Measurements from ENCODE around the gene DDX3Y.

DDX3Y gene

GRCh38 chrY:12905517-12905872 lies 827 bp downstream of the DDX3Y start:
- TF ChIP-seq CEBPB (IDR thresholded peaks at IDR 0.05) (no peak), MAX (IDR thresholded peaks at IDR 0.05) (no peak), EGR1 (IDR thresholded peaks at IDR 0.05) (no peak), TAF1 (IDR thresholded peaks at IDR 0.05; ENCODE audit: low read depth) (no peak), FOXM1 (IDR thresholded peaks at IDR 0.05; ENCODE audit: borderline replicate concordance, low read depth) (no peak), YY1 (IDR thresholded peaks at IDR 0.05; ENCODE audit: low read depth) (no peak), EP300 (IDR thresholded peaks at IDR 0.05; ENCODE audit: borderline replicate concordance) (no peak), ZBTB7A (IDR thresholded peaks at IDR 0.05; ENCODE audit: low read depth) (no peak), TCF12 (IDR thresholded peaks at IDR 0.05; ENCODE audit: low read depth) (no peak)

- TF ChIP-seq EP300 (IDR thresholded peaks at IDR 0.05; ENCODE audit: borderline replicate concordance) (no peak), YY1 (IDR thresholded peaks at IDR 0.05; ENCODE audit: low read depth) (no peak), EGR1 (IDR thresholded peaks at IDR 0.05) (no peak)
Observed at GRCh38 chrY:12905895-12906294, 1.2 kb downstream of the DDX3Y start.

- TF ChIP-seq RAD21 (IDR thresholded peaks at IDR 0.05; ENCODE audit: low read depth) = no peak
- no peak for TF ChIP-seq TAF1 (IDR thresholded peaks at IDR 0.05; ENCODE audit: low read depth)
- TF ChIP-seq YY1 (IDR thresholded peaks at IDR 0.05; ENCODE audit: low read depth) = no peak
- TF ChIP-seq TCF12 (IDR thresholded peaks at IDR 0.05; ENCODE audit: low read depth) = no peak
- no peak for TF ChIP-seq CREB1 (IDR thresholded peaks at IDR 0.05; ENCODE audit: low read depth)
- no peak for TF ChIP-seq FOXM1 (IDR thresholded peaks at IDR 0.05; ENCODE audit: borderline replicate concordance, low read depth)
- TF ChIP-seq ZBTB7A (IDR thresholded peaks at IDR 0.05; ENCODE audit: low read depth) = no peak
Observed at GRCh38 chrY:12913541-12913940, 8.9 kb downstream of the DDX3Y start.

- TF ChIP-seq EGR1 (IDR thresholded peaks at IDR 0.05) (no peak), REST (IDR thresholded peaks at IDR 0.05; ENCODE audit: low read depth) (no peak), MAX (IDR thresholded peaks at IDR 0.05) (no peak), FOXM1 (IDR thresholded peaks at IDR 0.05; ENCODE audit: borderline replicate concordance, low read depth) (no peak), USF1 (IDR thresholded peaks at IDR 0.05) (no peak), CREB1 (IDR thresholded peaks at IDR 0.05; ENCODE audit: low read depth) (no peak), TCF12 (IDR thresholded peaks at IDR 0.05; ENCODE audit: low read depth) (no peak), YY1 (IDR thresholded peaks at IDR 0.05; ENCODE audit: low read depth) (no peak), ZBTB7A (IDR thresholded peaks at IDR 0.05; ENCODE audit: low read depth) (no peak), EP300 (IDR thresholded peaks at IDR 0.05; ENCODE audit: borderline replicate concordance) (no peak), RAD21 (IDR thresholded peaks at IDR 0.05; ENCODE audit: low read depth) (no peak), TEAD4 (IDR thresholded peaks at IDR 0.05) (no peak), TAF1 (IDR thresholded peaks at IDR 0.05; ENCODE audit: low read depth) (no peak), NFIC (IDR thresholded peaks at IDR 0.05) (no peak), CEBPB (IDR thresholded peaks at IDR 0.05) (no peak)
Observed at GRCh38 chrY:12928043-12928442, 23.4 kb downstream of the DDX3Y start.

GRCh38 chrY:12941725-12942687 lies 37.3 kb downstream of the DDX3Y start:
- TF ChIP-seq YY1 (IDR thresholded peaks at IDR 0.05; ENCODE audit: low read depth) (no peak), REST (IDR thresholded peaks at IDR 0.05; ENCODE audit: low read depth) (no peak), EP300 (IDR thresholded peaks at IDR 0.05; ENCODE audit: borderline replicate concordance) (no peak), CEBPB (IDR thresholded peaks at IDR 0.05) (no peak), FOXM1 (IDR thresholded peaks at IDR 0.05; ENCODE audit: borderline replicate concordance, low read depth) (no peak), ZBTB7A (IDR thresholded peaks at IDR 0.05; ENCODE audit: low read depth) (no peak)
